Activated T-cell treated with anti-CD3 and anti-CD28 coated beads, Interleukin-2, amount 50 U/mL, for 24 hours (primary cell): ENCODE results near the gene MRFAP1.

ENCODE experiments used
- DNase-seq: peaks from one replicate; pipeline ENCODE4 v3.0.0-alpha.2; 2020
- H3K27ac Mint-ChIP-seq: 2 replicates; pipeline ENCODE4 v1.8.0; 2020; ENCODE audit warnings: mild to moderate bottlenecking, mixed read lengths
- H3K27me3 Mint-ChIP-seq: 2 replicates; pipeline ENCODE4 v1.8.0; 2020; ENCODE audit warnings: mixed read lengths
- H3K36me3 Mint-ChIP-seq: 2 replicates; pipeline ENCODE4 v1.8.0; 2020; ENCODE audit warnings: low read depth, mixed read lengths
- H3K4me1 Mint-ChIP-seq: 2 replicates; pipeline ENCODE4 v1.8.0; 2020; ENCODE audit warnings: low read depth, mixed read lengths
- H3K4me3 Mint-ChIP-seq: 2 replicates; pipeline ENCODE4 v1.8.0; 2020; ENCODE audit warnings: mild to moderate bottlenecking, moderate library complexity, mixed read lengths
- H3K9me3 Mint-ChIP-seq: 2 replicates; pipeline ENCODE4 v1.8.0; 2020; ENCODE audit warnings: mixed read lengths

MRFAP1 gene

DNA sequence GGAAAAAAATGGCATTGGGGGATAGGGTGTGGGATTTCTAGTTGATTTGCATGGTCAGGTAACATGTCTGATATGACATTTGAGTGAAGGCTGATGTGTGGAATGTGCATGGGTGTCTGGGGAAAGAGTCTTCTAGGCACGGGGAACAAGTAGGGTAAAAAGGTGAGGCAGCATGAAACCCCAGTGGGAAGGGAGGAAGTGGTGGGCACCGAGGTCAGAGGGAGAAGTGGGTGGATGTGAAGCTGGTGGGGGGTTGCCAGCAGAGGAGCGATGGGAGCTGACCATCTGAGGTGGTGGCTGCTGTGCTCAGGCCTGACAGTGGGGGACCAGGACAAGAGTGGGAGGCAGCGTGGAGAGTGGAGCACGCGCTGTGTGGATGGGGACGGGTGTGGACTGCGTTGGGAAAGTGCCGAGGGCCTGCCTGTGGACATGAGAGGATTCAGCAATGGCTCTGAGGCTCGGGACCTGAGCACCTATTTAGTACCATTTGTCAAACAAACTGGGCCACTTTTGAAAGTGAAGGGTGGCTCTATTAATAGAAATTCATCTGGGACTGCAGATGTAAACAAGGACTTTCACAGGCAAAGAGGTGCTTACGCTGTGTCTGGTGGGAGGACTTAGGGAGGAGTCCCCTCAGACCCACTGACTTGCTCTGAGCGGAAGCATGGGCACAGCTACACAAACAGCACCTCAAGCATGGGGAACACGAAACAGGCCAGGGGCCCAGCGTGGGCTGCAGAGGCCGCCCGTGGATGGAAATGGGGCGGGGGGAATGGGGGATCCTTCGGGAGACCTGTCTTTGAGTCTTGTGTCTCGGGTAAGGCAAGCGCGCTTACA, 36.5 kb downstream of the MRFAP1 start:
- Mint-ChIP-seq H3K27me3 (no peaks in the 10 kb centered on the region), H3K4me1 (peaks cover 56% of the 10 kb centered on the region), H3K9me3 (no peaks in the 10 kb centered on the region), H3K36me3 (peaks cover 74% of the 10 kb centered on the region), H3K4me3 (peak overlapping the region; percentile 82), H3K27ac (peak overlapping the region; percentile 98)
- no peak for DNase-seq

DNA sequence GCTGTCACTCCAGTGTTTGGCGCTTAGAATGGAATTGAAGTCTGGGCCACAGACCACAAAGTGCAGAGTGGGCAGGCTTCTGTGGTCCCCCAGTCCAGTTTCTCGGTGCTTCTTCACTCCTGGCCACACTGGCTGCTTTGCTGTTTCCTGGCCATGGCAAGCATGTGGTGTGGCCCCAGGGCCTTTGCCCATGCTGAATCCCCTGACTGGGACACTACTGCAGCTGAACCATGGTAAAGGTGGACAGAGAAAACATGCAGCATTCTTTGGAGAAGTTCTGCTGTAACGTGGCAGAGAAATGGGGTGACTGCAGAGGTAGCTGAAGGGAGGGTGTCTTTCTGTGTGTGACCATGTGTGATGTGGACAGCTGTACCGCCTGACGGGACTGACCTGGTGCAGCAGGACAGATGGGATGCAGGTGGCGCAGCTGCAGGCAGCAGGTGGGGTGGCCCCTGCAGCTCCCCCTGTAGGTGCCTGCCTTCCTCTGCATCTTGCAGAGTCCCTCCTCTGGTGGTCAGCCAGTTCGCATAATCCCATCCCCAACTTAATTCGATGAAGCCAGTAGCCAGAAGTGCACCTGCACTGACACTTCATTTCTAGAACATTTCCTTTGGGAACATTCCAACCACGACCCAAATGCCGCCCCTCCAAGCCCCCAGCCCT, 40.0 kb downstream of the MRFAP1 start:
- H3K4me1 Mint-ChIP-seq = peaks cover 41% of the 10 kb centered on the region
- H3K4me3 Mint-ChIP-seq = no peak overlapping the region
- DNase-seq = no peak
- H3K27ac Mint-ChIP-seq = no peak overlapping the region
- H3K27me3 Mint-ChIP-seq = no peaks in the 10 kb centered on the region
- H3K9me3 Mint-ChIP-seq = no peaks in the 10 kb centered on the region
- H3K36me3 Mint-ChIP-seq = peaks cover 61% of the 10 kb centered on the region

DNA sequence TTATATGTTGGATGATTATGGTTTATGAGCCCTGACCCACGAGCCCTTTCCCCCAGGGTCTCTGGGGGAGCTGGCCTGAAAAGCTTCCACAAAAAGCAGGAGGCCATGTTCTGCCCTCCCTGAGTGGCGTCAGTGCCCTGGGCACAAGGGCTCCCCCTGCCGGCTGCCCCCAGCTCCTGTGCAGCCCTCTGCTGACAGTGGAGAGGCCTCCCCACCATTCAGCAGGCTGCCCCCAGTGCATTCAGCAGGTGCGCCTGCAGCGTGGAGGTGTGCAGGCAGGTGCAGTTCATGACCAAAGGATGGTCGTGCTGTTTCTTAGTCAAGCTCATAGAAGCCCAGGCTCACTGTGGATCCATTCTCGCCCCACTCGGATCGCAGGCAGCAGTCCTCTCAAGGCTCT, 40.7 kb downstream of the MRFAP1 start:
- H3K27ac Mint-ChIP-seq = no peak overlapping the region
- H3K9me3 Mint-ChIP-seq = no peaks in the 10 kb centered on the region
- no peaks in the 10 kb centered on the region for H3K27me3 Mint-ChIP-seq
- H3K36me3 Mint-ChIP-seq = peaks cover 54% of the 10 kb centered on the region
- DNase-seq = no peak
- no peak overlapping the region for H3K4me3 Mint-ChIP-seq
- H3K4me1 Mint-ChIP-seq = peaks cover 35% of the 10 kb centered on the region

DNA sequence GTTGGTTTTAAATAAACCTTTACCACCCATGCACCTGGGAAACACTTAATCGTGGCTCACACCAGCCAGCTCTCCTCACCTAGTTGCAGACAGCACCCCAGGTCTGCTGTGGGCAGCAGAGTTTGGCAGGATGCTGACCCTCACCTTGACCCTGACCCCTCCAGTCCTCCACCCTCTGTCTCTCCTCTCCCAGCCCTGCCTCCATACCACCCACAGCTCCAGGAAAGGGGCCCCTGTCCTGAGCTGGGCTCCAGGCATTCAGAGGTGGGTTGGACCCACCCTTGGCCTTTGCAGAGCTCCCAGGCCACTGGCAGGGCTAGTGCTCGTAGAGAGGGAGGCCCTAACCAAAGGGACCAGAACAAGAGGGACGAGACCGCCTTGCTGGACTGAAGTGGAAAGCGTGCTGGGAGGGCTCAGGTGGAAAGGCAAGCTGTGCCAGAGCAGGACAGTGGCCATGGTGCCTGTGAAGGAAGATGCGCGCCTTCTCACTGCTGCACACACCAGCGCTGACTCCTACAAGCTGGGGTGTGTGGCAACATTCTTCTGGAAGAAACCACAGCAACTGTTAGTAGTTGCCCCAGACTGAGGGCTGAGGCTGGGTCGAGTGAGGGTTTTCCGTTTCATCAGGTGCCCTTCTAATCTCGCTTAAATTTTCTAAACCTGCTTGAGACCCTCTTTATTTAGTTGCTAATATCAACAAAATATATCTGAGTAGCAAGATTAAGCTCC, 42.5 kb downstream of the MRFAP1 start:
- Mint-ChIP-seq H3K9me3 (no peaks in the 10 kb centered on the region), H3K4me3 (no peak overlapping the region), H3K36me3 (peaks cover 37% of the 10 kb centered on the region)

DNA sequence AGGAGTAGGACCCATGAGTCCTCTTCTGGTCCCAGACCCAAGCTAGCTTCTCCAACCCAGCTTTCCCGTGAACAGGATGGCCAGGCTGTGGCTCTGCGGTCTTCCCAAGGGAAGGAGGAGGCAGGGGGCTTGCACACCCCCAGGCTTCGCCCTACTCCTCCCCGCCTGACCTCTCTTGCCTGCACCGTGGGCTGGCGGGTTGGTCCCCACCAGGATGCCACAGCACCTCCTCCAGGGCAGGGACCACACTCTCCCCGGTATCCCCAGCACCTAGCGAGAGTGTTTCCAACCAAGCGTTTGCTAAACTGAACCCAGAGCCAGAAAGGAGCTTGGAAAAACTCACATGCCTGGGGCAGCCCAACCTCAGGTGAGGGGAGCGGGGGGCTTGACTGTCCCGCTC, 44.2 kb downstream of the MRFAP1 start:
- DNase-seq = no peak
- H3K27me3 Mint-ChIP-seq = no peaks in the 10 kb centered on the region
- peaks cover 34% of the 10 kb centered on the region for H3K4me1 Mint-ChIP-seq
- no peaks in the 10 kb centered on the region for H3K9me3 Mint-ChIP-seq
- no peak overlapping the region for H3K4me3 Mint-ChIP-seq
- peaks cover 21% of the 10 kb centered on the region for H3K36me3 Mint-ChIP-seq
- H3K27ac Mint-ChIP-seq = no peak overlapping the region

More for the DNA sequence above, 42.5 kb downstream of the MRFAP1 start:
- no peak for DNase-seq
- H3K27me3 Mint-ChIP-seq = no peaks in the 10 kb centered on the region
- no peak overlapping the region for H3K27ac Mint-ChIP-seq
- H3K4me1 Mint-ChIP-seq = peaks cover 29% of the 10 kb centered on the region

DNA sequence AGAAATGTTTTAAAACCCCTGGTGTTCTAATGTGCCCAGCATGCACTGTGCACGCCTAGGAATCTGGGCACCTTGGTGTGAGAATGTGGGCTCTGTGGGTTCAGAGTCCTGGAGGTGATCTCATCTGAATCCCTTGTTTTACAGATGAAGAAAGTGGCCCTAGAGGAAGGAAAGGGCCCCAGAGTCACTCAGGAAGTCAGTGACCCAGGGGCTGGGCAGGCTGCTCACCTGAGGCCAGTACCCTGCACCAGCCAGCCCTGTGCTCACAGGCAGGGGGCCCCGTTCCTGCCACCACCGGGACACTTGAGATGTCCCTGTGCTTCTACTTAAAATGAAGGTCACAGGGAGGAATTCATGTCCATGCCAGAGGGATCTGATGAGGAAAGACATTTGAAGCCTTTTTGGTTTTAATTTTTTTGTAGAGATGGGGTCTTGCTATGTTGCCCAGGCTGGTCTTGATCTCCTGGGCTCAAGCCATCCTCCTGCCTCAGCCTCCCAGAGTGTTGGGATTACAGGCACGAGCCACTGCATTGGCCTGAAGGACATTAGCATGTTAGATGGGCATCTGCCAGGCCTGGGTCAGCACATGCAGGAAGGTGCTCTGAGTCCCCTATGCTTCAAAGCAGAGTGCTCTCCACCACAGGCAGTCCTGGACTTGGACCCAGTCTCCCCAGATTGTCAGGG, 45.8 kb downstream of the MRFAP1 start:
- no peaks in the 10 kb centered on the region for H3K9me3 Mint-ChIP-seq
- peak overlapping the region; percentile 59 for H3K27ac Mint-ChIP-seq
- peaks cover 44% of the 10 kb centered on the region for H3K4me1 Mint-ChIP-seq
- H3K4me3 Mint-ChIP-seq = no peak overlapping the region
- peaks cover 7% of the 10 kb centered on the region for H3K36me3 Mint-ChIP-seq
- no peaks in the 10 kb centered on the region for H3K27me3 Mint-ChIP-seq
- no peak for DNase-seq

DNA sequence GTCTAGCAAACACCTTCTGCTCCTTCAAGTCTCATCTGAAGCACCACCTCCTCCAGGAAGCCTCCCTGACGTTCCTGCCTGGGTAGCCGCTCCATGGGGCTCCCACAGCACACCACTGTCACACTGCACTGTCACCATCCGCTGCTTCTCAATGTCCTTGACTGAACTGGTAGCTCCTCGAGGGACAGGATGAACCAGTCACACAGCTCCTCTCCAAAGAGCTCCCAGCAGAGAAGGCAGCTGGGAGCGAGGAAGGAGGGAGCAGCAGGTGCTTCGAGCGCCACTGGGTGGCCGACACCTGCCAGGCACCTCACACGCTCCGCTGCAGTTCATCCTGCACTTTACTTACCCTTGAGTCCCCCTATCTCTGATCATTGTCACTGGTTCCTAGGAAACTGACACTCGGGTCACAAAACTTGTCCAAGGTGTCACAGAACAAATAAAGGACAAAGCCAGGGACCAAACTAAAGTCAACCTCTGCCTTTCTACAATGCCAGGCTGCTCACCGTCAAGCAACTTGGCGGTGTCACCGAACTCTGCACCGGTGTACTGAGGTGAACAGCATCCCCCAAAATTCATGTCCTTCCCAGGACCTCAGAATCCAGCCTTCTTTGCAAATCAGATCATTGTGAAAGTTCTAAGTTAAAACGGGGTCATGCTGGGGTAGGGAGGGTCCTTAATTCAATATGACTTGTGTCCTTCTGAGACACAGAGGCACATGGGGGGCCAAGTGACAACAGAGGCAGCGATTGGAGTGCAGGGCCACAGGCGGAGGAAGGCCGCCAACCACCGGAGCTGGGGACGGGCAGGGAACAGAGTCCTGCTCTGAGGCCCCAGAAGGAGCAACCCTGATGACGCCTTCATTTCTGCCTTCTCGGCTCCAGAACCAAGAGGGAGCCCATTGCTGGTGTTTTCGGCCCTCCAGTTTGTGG, 47.7 kb downstream of the MRFAP1 start:
- peaks cover 4% of the 10 kb centered on the region for H3K36me3 Mint-ChIP-seq
- H3K4me3 Mint-ChIP-seq = peak overlapping the region; percentile 68
- H3K27me3 Mint-ChIP-seq = no peaks in the 10 kb centered on the region
- H3K9me3 Mint-ChIP-seq = no peaks in the 10 kb centered on the region
- peak overlapping the region; percentile 88 for H3K27ac Mint-ChIP-seq
- no peak for DNase-seq
- peaks cover 56% of the 10 kb centered on the region for H3K4me1 Mint-ChIP-seq

DNA sequence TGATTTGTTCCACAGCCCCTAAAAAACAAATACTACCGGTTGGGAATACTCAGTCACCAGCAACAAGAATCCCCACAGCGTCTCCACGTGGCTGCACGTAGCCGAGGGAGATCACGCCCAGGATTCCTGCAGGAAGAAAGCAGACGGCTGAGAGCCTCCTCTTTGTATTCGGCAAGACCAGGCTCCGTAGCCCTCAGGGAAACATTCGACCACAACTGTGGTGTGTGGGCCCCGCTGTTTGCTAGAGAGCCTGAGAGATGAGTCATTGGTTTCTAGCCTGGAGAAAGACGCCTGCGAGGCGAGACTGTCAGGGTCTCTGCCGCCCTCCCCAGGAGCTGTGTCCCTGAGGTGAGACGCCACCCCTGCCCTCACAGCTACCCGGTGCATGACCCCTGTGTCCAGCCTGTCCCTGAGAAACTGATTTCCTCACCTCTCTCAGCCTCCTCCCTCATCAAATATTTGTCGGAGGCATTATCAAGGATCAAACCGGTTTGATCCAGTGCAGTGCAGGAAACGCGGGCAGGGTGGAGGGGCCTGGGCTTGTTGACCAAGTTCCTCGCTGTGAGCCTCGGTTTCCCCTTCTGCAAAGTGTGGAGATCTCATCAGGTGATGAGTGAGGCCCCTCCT, 48.5 kb downstream of the MRFAP1 start:
- no peaks in the 10 kb centered on the region for H3K27me3 Mint-ChIP-seq
- H3K4me3 Mint-ChIP-seq = peak overlapping the region; percentile 68
- peak overlapping the region; percentile 88 for H3K27ac Mint-ChIP-seq
- no peaks in the 10 kb centered on the region for H3K9me3 Mint-ChIP-seq
- peaks cover 64% of the 10 kb centered on the region for H3K4me1 Mint-ChIP-seq
- peaks cover 4% of the 10 kb centered on the region for H3K36me3 Mint-ChIP-seq
- peak; percentile 80 for DNase-seq

DNA sequence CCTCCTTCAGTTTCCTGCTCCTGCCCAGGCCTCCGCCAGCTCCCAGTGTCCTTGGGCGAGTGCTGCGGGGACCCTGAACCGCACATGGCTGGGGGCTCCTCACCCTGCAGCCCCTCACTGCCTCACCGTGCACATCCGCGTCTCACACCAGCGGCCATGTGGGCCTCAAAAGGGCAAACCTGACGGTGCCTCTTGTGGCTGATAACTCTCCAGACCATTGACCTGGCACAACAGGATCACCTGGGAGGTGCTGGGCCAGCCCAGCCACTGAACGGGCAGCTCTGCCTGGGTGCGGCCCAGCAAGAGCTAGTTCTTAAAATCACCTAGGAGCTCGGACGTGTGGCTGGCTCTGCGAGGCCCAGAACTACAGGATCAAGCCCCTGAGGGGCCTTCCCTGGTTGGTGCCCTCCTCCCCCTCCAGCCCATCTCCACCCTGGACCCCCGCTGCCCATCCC, 49.0 kb downstream of the MRFAP1 start:
- no peaks in the 10 kb centered on the region for H3K9me3 Mint-ChIP-seq
- H3K27me3 Mint-ChIP-seq = no peaks in the 10 kb centered on the region
- peak overlapping the region; percentile 88 for H3K27ac Mint-ChIP-seq
- peaks cover 70% of the 10 kb centered on the region for H3K4me1 Mint-ChIP-seq
- H3K36me3 Mint-ChIP-seq = peaks cover 4% of the 10 kb centered on the region
- H3K4me3 Mint-ChIP-seq = peak overlapping the region; percentile 68
- peak; percentile 46 for DNase-seq
